SK-N-SH (cell line): ENCODE measurements around the gene TMEM234.

Experiments
- CTCF ChIP-seq: fragments of 200-600 bp; sonication (generic); IDR thresholded peaks from 2 replicates; pipeline ENCODE4 v1.6.1; 2017; ENCODE audit warnings: antibody characterized with exemption, mild to moderate bottlenecking, moderate library complexity
- EP300 ChIP-seq, 2 experiments: IDR thresholded peaks; 2 replicates each; pipeline versions ENCODE4 v1.4.0 to v1.6.1; 2012; ENCODE audit warnings: borderline replicate concordance in 1 of 2, low read depth in 1 of 2, low read length in 1 of 2
- FOXM1 ChIP-seq: IDR thresholded peaks from 2 replicates; pipeline ENCODE4 v1.4.0; 2012; ENCODE audit warnings: low read depth, mild to moderate bottlenecking
- JUND ChIP-seq: IDR thresholded peaks from 2 replicates; pipeline ENCODE4 v1.4.0; 2012
- MAX ChIP-seq: IDR thresholded peaks from 2 replicates; pipeline ENCODE4 v1.4.0; 2012; ENCODE audit warnings: low read depth
- MXI1 ChIP-seq: IDR thresholded peaks from 2 replicates; pipeline ENCODE4 v1.6.1; 2012; ENCODE audit warnings: mild to moderate bottlenecking, low read depth, low read length, improper control_type of control experiment
- POLR2AphosphoS5 ChIP-seq: IDR thresholded peaks from 2 replicates; pipeline ENCODE4 v1.6.1; 2012; ENCODE audit warnings: low read depth, low read length
- REST ChIP-seq: IDR thresholded peaks from 2 replicates; pipeline ENCODE4 v1.6.1; 2012; ENCODE audit warnings: mild to moderate bottlenecking, low read depth, low read length, moderate library complexity
- SIN3A ChIP-seq: IDR thresholded peaks from 2 replicates; pipeline ENCODE4 v1.6.1; 2012; ENCODE audit warnings: low read depth, mild to moderate bottlenecking, low read length, moderate library complexity, borderline replicate concordance
- USF1 ChIP-seq: IDR thresholded peaks from 2 replicates; pipeline ENCODE4 v1.4.0; 2012; ENCODE audit warnings: low read depth, borderline replicate concordance
- USF2 ChIP-seq: fragments of 150-350 bp; IDR thresholded peaks from 2 replicates; pipeline ENCODE4 v1.6.1; 2017; ENCODE audit warnings: antibody characterized with exemption, low read length, low read depth, borderline replicate concordance
- YY1 ChIP-seq: IDR thresholded peaks from 2 replicates; pipeline ENCODE4 v1.4.0; 2012; ENCODE audit warnings: low read depth, mild to moderate bottlenecking
- ZBTB33 ChIP-seq: IDR thresholded peaks from 2 replicates; pipeline ENCODE4 v1.4.0; 2012; ENCODE audit warnings: low read depth, borderline replicate concordance

GRCh38 chr1:32255072-32256071 is 33.2 kb upstream of the TMEM234 start:
- TF ChIP-seq USF2 (no peak), SIN3A (no peak), REST (no peak), POLR2AphosphoS5 (no peak), CTCF (no peak), EP300 (IDR thresholded peaks at IDR 0.05; ENCODE audit: borderline replicate concordance in 1 of 2, low read depth in 1 of 2, low read length in 1 of 2) (no peak), MAX (no peak), USF1 (no peak), YY1 (no peak), JUND (no peak), MXI1 (no peak), FOXM1 (no peak), ZBTB33 (no peak)
